ENCODE results near the gene KRCC1.
"Not testable (repeated sequence)": the region's sequence is repeated elsewhere in the genome, so short reads cannot be mapped to it uniquely, and the experiment has no call there.

The KRCC1 gene

DNA sequence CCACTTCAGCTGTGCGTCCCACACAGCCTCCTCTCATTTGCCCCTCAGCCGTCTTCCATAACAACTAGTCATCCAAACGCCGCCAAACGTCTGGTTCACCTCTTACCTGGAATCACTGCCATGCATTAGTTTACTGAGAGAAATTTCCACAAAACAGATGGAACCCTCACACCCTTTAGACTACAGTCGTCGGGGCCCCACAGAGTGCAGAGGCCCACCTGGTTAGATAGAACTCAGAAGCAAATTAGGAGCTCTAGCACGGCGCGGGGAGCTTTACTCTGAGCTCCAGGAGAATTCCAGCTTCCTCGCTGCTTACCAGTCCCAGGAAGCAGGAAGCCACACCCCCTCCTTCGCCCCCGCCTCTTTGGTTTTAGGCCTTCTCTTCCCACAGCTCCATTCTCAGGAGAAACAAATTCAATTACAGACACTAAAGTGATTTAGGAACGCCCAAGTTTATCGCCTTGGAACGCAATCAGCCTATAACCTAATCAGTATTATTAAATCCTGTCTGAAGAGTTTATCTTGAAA is 48.6 kb downstream of the KRCC1 start:
- DNase-seq (ENCODE audit: insufficient read length, low spot score) = no peak

DNA sequence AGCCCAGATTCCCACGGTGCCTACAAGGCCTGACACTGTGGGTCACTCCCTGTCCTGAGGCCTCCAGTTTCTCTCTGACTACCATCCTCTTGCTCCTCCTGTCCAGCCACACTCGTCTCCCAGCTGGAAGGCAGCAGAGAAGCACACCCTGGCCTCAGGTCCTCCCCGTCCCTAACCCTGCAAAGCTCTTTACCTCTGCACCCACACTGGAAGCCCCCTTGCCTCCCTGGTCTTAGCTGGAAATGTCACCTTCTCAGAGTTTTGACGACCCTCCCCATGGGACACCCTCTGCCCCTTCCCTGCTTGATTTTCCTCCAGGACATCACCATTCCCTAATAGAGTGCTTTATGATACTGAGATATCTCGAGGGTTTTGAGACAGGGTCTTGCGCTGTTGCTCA is 49.8 kb downstream of the KRCC1 start:
- FAIRE-seq (no peak), DNase-seq (ENCODE audit: insufficient read length, low spot score) (no peak)

More for the DNA sequence above, 48.6 kb downstream of the KRCC1 start:
- no peak for FAIRE-seq

- no peak for FAIRE-seq
- no peak for DNase-seq (ENCODE audit: insufficient read length, low spot score)
Measured at GRCh38 chr2:88003074-88003755, 52.4 kb downstream of the KRCC1 start.

DNA sequence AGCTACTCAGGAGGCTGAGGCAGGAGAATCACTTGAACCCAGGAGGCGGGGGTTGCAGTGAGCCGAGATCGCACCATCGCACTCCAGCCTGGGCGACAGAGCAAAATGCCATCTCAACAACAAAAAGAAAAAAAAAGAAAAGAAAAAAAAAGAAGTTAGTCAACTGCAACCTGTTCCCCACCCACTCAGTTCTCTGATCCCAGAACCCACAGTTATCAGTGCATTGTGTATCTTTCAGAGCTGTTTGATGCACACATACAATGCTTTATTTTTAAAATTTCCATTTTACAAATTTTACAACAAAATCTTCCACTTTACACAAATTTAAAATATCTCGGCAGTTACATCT is 53.2 kb downstream of the KRCC1 start:
- FAIRE-seq (no peak), DNase-seq (ENCODE audit: insufficient read length, low spot score) (no peak)

DNA sequence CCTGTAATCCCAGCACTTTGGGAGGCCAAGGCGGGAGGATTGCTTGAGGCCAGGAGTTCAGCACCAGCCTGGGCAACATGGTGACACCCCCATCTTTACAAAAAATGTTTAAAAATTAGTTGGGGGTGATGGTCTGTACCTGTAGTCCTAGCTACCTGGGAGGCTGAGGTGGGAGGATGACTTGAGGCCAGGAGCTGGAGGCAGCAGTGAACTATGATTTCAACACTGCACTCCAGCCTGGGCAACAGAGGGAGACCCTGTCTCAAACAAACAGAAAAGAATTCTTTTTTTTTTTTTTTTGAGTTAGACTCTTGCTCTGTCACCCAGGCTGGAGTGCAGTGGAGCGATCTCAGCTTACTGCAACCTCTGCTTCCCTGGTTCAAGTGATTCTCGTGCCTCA is 55.1 kb downstream of the KRCC1 start:
- not testable (repeated sequence) for FAIRE-seq; DNase-seq (ENCODE audit: insufficient read length, low spot score)

- FAIRE-seq (no peak), DNase-seq (ENCODE audit: insufficient read length, low spot score) (no peak)
Measured at GRCh38 chr2:87996570-87996969, 59.0 kb downstream of the KRCC1 start.

DNA sequence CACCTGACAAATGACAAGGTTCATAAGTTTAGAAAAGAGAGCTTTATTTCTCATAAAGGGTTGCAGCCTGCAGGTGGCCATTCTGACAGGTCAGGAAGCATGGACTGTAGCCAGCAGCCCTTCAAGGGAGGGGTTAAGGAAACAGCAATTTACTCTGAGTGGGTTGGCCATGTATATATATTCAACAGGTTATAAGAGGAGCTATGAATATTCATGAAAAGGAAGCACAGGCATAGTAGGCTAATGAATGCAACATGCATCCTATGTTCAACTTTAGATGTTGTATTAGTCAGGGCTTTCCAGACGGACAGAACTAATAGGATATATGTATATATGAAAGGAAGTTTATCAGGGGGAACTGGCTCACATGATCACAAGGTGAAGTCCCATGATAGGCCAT is 59.8 kb downstream of the KRCC1 start:
- FAIRE-seq = no peak
- DNase-seq (ENCODE audit: insufficient read length, low spot score) = no peak

DNA sequence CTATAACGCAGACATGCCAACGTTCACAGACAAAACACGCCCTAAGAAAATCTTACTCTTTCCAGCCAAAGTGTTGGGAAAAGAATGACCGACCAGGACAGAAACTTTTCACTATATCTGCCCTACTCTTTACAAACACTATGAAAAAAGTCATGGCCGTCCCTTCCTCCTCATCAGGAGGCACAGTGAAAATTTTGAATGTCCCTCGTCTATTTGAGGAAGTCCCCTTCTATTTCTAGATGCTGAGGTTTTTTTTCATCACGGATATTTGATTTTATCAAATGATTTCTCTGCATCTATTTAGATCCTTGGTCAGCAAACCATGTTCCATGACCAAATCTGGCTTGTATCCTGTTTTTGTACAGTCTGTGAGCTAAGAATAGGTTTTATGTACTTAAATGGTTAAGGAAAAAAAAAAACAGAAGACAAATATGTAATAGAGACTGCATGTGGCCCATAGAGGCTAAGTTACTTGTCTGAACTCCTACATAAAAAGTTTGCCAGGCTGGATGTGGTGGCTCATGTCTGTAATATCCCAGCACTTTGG is 61.2 kb downstream of the KRCC1 start:
- DNase-seq (ENCODE audit: insufficient read length, low spot score); FAIRE-seq: not testable (repeated sequence)

- not testable (repeated sequence) for DNase-seq (ENCODE audit: insufficient read length, low spot score); FAIRE-seq
Measured at GRCh38 chr2:87992569-87992968, 63.0 kb downstream of the KRCC1 start.

DNA sequence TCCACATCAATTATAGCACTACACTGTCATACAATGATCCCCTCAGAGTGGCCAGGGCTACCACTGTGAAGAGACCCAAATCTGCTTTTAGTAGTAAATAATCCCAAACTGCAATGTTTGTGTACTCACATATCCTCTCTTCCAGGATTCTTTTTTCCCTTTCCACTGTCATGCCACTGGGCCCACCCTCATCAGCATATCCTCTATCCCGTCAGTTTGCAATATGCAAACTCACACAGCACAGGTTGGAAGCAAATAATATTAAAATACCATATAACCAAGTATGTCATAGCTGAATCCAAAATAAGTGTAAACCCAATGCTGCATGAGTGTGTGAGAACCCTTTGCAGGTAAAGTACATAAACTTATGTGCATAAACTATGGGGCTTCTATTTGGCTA is 68.1 kb downstream of the KRCC1 start:
- DNase-seq (ENCODE audit: insufficient read length, low spot score); FAIRE-seq: not testable (repeated sequence)

DNA sequence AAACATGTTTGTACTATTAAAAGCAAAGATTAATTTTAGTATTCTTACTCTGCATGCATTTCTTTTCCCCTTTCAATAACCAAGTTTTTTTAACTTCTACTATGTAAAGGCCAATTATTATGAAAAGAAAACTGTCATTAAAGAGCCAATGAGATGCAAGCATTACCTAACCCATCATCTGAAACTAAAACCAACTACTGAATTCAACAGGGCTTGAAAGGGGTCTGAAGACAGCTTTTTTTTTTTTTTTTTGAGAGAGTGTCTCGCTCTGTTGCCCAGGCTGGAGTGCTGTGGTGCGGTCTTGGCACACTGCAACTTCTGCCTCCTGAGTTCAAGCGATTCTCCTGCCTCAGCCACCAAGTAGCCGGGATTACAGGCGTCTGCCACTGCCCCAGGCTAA is 69.7 kb downstream of the KRCC1 start:
- FAIRE-seq; DNase-seq (ENCODE audit: insufficient read length, low spot score): not testable (repeated sequence)

GRCh38 chr2:87981182-87981581 is 74.4 kb downstream of the KRCC1 start:
- DNase-seq (ENCODE audit: insufficient read length, low spot score); FAIRE-seq: not testable (repeated sequence)
